ENCODE data around the gene RHBDD2.

DNA sequence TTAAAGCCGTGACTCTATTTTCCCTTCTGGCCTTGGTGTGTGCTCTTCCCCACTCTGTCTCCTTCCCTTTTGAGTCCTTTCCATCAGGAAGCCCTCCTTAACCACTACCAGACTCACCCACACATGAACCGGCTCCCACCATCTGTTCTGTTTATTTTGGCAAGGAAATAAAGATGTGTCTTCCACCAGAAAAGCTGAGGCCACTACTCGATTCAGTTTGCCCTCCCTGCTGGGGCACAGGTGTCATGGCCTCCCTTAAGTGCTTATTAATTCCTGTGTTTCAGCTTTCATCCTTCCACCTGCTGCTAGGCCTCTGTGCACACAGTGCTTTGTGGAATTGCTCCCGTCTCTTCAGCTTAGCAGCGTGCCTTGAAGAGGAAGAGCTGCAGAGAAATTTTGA, 52.8 kb downstream of the RHBDD2 start:
- TF ChIP-seq CTCF (IDR thresholded peaks at IDR 0.05; ENCODE audit: extremely low read depth in 1 of 2, insufficient read depth in 1 of 2, low read depth in 1 of 2, low read length in 2 of 2) = no peak
- TF ChIP-seq POLR2A (IDR thresholded peaks at IDR 0.05; ENCODE audit: low read depth, low read length) = no peak
- no peak for TF ChIP-seq MYC (IDR thresholded peaks at IDR 0.05; ENCODE audit: low read depth, low read length)
- TF ChIP-seq GATA2 (IDR thresholded peaks at IDR 0.05; ENCODE audit: insufficient read depth, insufficient read length, low read depth, low read length) = no peak
- no peak for TF ChIP-seq POLR2AphosphoS5 (IDR thresholded peaks at IDR 0.05; ENCODE audit: insufficient read depth, low read depth, low read length)
- TF ChIP-seq MAX (IDR thresholded peaks at IDR 0.05; ENCODE audit: insufficient read depth, insufficient read length) = no peak
- no peak for TF ChIP-seq EZH2 (IDR thresholded peaks at IDR 0.05; ENCODE audit: borderline replicate concordance, low read depth, low read length, severe bottlenecking)
- no peak for TF ChIP-seq FOS (IDR thresholded peaks at IDR 0.05; ENCODE audit: borderline replicate concordance, insufficient read depth, low read length)
- TF ChIP-seq JUN (IDR thresholded peaks at IDR 0.05; ENCODE audit: borderline replicate concordance, insufficient read depth, insufficient read length, low read depth) = no peak
